SK-N-MC (cell line): ENCODE results near the gene RPL3.

ENCODE experiments used
- EZH2 ChIP-seq: fragments of 200-600 bp; sonication (generic); IDR thresholded peaks from one replicate; pipeline ENCODE4 v1.6.1; 2017; ENCODE audit warnings: antibody characterized with exemption
- FOXP2 ChIP-seq: optimal IDR thresholded peaks from 2 replicates; pipeline ENCODE3; 2011; ENCODE audit warnings: mild to moderate bottlenecking, moderate library complexity; ENCODE audit not compliant: insufficient read depth; ENCODE audit errors: extremely low read length, control extremely low read depth
- POLR2AphosphoS5 ChIP-seq: IDR thresholded peaks from 2 replicates; pipeline ENCODE4 v1.6.1; 2012; ENCODE audit warnings: mild to moderate bottlenecking, low read depth, low read length, borderline replicate concordance

DNA sequence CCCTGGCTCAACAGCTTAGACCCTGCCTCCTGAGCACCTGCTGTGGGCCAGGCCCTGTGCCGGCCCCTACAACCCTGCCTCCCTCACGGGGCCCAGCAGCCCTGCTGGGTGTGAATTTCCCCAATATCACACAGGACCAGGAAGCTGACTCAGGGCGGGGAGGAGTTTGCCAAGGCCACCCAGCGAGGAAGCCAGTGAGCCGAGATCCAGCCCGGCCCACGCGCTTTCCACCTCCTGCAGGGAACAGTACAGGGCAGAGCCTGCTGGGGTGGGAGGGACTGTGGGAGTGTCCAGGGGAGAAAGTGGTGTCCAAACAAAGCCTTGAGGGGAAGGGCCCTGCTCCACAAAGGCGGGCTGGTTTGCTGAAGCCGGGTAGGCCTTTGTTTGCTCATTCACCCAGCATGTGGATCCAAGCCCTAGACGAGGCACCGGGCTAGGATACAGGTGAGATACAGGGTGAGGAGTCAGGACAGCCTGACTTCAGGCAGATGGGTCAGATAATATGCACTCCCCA, 26.8 kb downstream of the RPL3 start:
- no peak for TF ChIP-seq EZH2
- no peak for TF ChIP-seq POLR2AphosphoS5
- no peak for TF ChIP-seq FOXP2
